WTC11 (cell line): Measurements from ENCODE around the gene UNC93B1. TPM values are rescaled to one million over a fixed set of nuclear protein-coding genes. Genes with fewer than 3 reads are reported as not detected.

Source experiments
- ELF4 ChIP-seq: sonication (generic); formaldehyde crosslinking; IDR thresholded peaks from 2 replicates; pipeline ENCODE4 v1.8.1; 2022; ENCODE audit warnings: low read depth, mild to moderate bottlenecking, moderate library complexity, missing genetic modification reagents
- ETV6 ChIP-seq: sonication (generic); formaldehyde crosslinking; IDR thresholded peaks from 2 replicates; pipeline ENCODE4 v1.8.1; 2022; ENCODE audit warnings: mild to moderate bottlenecking, missing genetic modification reagents
- FOXK1 ChIP-seq: sonication (generic); formaldehyde crosslinking; IDR thresholded peaks from 2 replicates; pipeline ENCODE4 v1.8.0; 2022; ENCODE audit warnings: mild to moderate bottlenecking, moderate library complexity, missing genetic modification reagents
- JAZF1 ChIP-seq: fragments of 250-450 bp; sonication (Bioruptor Pico); IDR thresholded peaks from 2 replicates; pipeline ENCODE4 v1.9.0; 2021; ENCODE audit warnings: moderate library complexity, mild to moderate bottlenecking, inconsistent platforms
- JUN ChIP-seq: sonication (generic); formaldehyde crosslinking; IDR thresholded peaks from 2 replicates; pipeline ENCODE4 v1.8.0; 2023; ENCODE audit warnings: mild to moderate bottlenecking, missing genetic modification reagents
- NFE2L1 ChIP-seq: sonication (generic); formaldehyde crosslinking; IDR thresholded peaks from 2 replicates; pipeline ENCODE4 v1.8.1; 2023; ENCODE audit warnings: missing genetic modification reagents
- NR2C2 ChIP-seq: sonication (generic); formaldehyde crosslinking; IDR thresholded peaks from 2 replicates; pipeline ENCODE4 v1.8.0; 2022; ENCODE audit warnings: mild to moderate bottlenecking, missing genetic modification reagents
- OVOL2 ChIP-seq: fragments of 250-450 bp; sonication (Bioruptor Pico); IDR thresholded peaks from 2 replicates; pipeline ENCODE4 v1.9.0; 2021; ENCODE audit warnings: mild to moderate bottlenecking, borderline replicate concordance
- PRRX2 ChIP-seq: fragments of 250-450 bp; sonication (Bioruptor Pico); IDR thresholded peaks from 2 replicates; pipeline ENCODE4 v1.8.0; 2021; ENCODE audit warnings: mild to moderate bottlenecking
- TEAD1 ChIP-seq: sonication (generic); formaldehyde crosslinking; IDR thresholded peaks from 2 replicates; pipeline ENCODE4 v1.8.0; 2022; ENCODE audit warnings: mild to moderate bottlenecking, missing genetic modification reagents
- ZNF219 ChIP-seq: sonication (generic); formaldehyde crosslinking; IDR thresholded peaks from 2 replicates; pipeline ENCODE4 v1.8.0; 2023; ENCODE audit warnings: missing genetic modification reagents, mild to moderate bottlenecking, borderline replicate concordance
- ZNF232 ChIP-seq: sonication (generic); formaldehyde crosslinking; IDR thresholded peaks from 2 replicates; pipeline ENCODE4 v1.8.0; 2022; ENCODE audit warnings: mild to moderate bottlenecking, missing genetic modification reagents
- ZNF263 ChIP-seq: sonication (generic); formaldehyde crosslinking; IDR thresholded peaks from 2 replicates; pipeline ENCODE4 v1.8.1; 2022; ENCODE audit warnings: low read depth, mild to moderate bottlenecking, moderate library complexity, missing genetic modification reagents
- ZNF396 ChIP-seq: fragments of 250-450 bp; sonication (Bioruptor Pico); IDR thresholded peaks from 2 replicates; pipeline ENCODE4 v1.8.0; 2021; ENCODE audit warnings: mild to moderate bottlenecking, moderate library complexity, borderline replicate concordance
- ZNF671 ChIP-seq: fragments of 250-450 bp; sonication (Bioruptor Pico); IDR thresholded peaks from 2 replicates; pipeline ENCODE4 v1.8.0; 2021; ENCODE audit warnings: mild to moderate bottlenecking
- total RNA-seq: library from RNA; stranded (reverse); gene quantifications from 3 replicates; pipeline ENCODE4 v1.2.3, GENCODE V29; 2021
- TF ChIP-seq, protein P1 (sequence below): sonication (generic); formaldehyde crosslinking; IDR thresholded peaks from 2 replicates; pipeline ENCODE4 v1.8.1; 2023; ENCODE audit warnings: mild to moderate bottlenecking, missing genetic modification reagents
- TF ChIP-seq, protein P2 (sequence below): sonication (generic); formaldehyde crosslinking; IDR thresholded peaks from 2 replicates; pipeline ENCODE4 v1.8.0; 2022; ENCODE audit warnings: mild to moderate bottlenecking, missing genetic modification reagents
- TF ChIP-seq, protein P3 (sequence below): fragments of 200-600 bp; IDR thresholded peaks from 2 replicates; pipeline ENCODE4 v1.8.0; 2022; ENCODE audit warnings: antibody characterized with exemption
- TF ChIP-seq, protein P4 (sequence below): sonication (generic); formaldehyde crosslinking; IDR thresholded peaks from 2 replicates; pipeline ENCODE4 v1.8.1; 2023; ENCODE audit warnings: mild to moderate bottlenecking, missing genetic modification reagents, borderline replicate concordance
- TF ChIP-seq, protein P5 (sequence below): fragments of 250-450 bp; sonication (Bioruptor Pico); IDR thresholded peaks from 2 replicates; pipeline ENCODE4 v1.9.0; 2021; ENCODE audit warnings: mild to moderate bottlenecking, borderline replicate concordance
- TF ChIP-seq, protein P6 (sequence below): sonication (generic); formaldehyde crosslinking; IDR thresholded peaks from 2 replicates; pipeline ENCODE4 v1.8.1; 2023; ENCODE audit warnings: mild to moderate bottlenecking, moderate library complexity, missing genetic modification reagents
- TF ChIP-seq, protein P7 (sequence below): sonication (generic); formaldehyde crosslinking; IDR thresholded peaks from 2 replicates; pipeline ENCODE4 v1.8.1; 2022; ENCODE audit warnings: low read depth, missing genetic modification reagents, borderline replicate concordance
- TF ChIP-seq, protein P8 (sequence below): sonication (generic); formaldehyde crosslinking; IDR thresholded peaks from 2 replicates; pipeline ENCODE4 v1.8.0; 2023; ENCODE audit warnings: missing genetic modification reagents

UNC93B1 gene
- total RNA-seq, 1 experiment from 2014 or later, result 27.9 TPM

DNA sequence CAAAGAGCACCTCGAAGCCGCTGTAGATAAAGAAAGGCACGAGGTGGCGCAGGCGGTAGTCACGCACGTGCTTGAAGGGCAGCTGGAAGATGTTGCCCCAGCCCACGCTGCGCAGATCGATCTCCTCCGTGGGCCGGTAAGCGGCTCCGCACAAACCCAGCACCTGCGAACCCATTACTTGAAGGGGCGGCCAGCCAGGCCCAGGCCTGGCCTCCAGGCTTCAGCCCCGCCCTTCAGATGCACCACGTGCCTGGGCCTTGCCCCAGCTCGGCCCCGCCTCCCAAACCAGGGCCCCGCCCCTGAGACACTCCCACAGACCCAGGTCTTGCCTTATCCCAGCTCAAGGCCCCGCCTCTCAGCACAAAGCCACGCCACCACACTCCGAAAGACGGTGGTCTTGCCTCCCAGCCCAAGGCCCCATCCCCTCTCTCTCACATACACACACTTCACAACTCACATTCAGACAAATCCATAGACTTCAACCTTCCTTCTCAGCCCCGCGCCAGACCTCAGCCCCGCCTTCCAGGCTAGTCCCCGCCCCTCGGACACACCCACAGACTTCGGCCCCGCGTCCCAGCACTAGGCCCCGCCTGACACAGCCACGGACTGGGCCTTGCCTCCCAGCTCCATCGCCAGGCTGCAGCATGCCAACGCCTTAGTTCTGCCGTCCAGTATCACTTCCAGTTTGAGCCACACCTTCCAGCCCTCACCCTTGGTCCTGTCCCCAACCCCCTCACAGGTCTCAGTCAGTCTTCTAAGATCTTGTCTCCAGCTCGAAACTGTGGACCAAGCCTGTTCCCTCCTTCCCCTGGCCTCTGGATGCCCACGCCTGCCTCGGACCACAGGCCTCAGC is 7.0 kb downstream of the UNC93B1 start (continued):
- TF ChIP-seq, protein P1, sequence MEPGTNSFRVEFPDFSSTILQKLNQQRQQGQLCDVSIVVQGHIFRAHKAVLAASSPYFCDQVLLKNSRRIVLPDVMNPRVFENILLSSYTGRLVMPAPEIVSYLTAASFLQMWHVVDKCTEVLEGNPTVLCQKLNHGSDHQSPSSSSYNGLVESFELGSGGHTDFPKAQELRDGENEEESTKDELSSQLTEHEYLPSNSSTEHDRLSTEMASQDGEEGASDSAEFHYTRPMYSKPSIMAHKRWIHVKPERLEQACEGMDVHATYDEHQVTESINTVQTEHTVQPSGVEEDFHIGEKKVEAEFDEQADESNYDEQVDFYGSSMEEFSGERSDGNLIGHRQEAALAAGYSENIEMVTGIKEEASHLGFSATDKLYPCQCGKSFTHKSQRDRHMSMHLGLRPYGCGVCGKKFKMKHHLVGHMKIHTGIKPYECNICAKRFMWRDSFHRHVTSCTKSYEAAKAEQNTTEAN (CRISPR knock-in tag), result no peak
- no peak; the same call in 1 of the 2 replicates for TF ChIP-seq FOXK1 (CRISPR knock-in tag)
- TF ChIP-seq, protein P2, sequence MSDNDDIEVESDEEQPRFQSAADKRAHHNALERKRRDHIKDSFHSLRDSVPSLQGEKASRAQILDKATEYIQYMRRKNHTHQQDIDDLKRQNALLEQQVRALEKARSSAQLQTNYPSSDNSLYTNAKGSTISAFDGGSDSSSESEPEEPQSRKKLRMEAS (CRISPR knock-in tag), result peak; percentile 83
- TF ChIP-seq, protein P3, sequence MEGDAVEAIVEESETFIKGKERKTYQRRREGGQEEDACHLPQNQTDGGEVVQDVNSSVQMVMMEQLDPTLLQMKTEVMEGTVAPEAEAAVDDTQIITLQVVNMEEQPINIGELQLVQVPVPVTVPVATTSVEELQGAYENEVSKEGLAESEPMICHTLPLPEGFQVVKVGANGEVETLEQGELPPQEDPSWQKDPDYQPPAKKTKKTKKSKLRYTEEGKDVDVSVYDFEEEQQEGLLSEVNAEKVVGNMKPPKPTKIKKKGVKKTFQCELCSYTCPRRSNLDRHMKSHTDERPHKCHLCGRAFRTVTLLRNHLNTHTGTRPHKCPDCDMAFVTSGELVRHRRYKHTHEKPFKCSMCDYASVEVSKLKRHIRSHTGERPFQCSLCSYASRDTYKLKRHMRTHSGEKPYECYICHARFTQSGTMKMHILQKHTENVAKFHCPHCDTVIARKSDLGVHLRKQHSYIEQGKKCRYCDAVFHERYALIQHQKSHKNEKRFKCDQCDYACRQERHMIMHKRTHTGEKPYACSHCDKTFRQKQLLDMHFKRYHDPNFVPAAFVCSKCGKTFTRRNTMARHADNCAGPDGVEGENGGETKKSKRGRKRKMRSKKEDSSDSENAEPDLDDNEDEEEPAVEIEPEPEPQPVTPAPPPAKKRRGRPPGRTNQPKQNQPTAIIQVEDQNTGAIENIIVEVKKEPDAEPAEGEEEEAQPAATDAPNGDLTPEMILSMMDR, result no peak
- peak; percentile 54; the same call in 1 of the 2 replicates for TF ChIP-seq ETV6
- no peak for TF ChIP-seq JUN
- TF ChIP-seq, protein P4, sequence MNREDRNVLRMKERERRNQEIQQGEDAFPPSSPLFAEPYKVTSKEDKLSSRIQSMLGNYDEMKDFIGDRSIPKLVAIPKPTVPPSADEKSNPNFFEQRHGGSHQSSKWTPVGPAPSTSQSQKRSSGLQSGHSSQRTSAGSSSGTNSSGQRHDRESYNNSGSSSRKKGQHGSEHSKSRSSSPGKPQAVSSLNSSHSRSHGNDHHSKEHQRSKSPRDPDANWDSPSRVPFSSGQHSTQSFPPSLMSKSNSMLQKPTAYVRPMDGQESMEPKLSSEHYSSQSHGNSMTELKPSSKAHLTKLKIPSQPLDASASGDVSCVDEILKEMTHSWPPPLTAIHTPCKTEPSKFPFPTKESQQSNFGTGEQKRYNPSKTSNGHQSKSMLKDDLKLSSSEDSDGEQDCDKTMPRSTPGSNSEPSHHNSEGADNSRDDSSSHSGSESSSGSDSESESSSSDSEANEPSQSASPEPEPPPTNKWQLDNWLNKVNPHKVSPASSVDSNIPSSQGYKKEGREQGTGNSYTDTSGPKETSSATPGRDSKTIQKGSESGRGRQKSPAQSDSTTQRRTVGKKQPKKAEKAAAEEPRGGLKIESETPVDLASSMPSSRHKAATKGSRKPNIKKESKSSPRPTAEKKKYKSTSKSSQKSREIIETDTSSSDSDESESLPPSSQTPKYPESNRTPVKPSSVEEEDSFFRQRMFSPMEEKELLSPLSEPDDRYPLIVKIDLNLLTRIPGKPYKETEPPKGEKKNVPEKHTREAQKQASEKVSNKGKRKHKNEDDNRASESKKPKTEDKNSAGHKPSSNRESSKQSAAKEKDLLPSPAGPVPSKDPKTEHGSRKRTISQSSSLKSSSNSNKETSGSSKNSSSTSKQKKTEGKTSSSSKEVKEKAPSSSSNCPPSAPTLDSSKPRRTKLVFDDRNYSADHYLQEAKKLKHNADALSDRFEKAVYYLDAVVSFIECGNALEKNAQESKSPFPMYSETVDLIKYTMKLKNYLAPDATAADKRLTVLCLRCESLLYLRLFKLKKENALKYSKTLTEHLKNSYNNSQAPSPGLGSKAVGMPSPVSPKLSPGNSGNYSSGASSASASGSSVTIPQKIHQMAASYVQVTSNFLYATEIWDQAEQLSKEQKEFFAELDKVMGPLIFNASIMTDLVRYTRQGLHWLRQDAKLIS (CRISPR knock-in tag), result no peak
- peak; percentile 74; the same call in 1 of the 2 replicates for TF ChIP-seq NFE2L1 (CRISPR knock-in tag)
- no peak for TF ChIP-seq ZNF396 (CRISPR knock-in tag)
- TF ChIP-seq NR2C2 (CRISPR knock-in tag), result 0 out of 2 replicates have a peak, but pooled peaks have one; percentile 31
- TF ChIP-seq, protein P5, sequence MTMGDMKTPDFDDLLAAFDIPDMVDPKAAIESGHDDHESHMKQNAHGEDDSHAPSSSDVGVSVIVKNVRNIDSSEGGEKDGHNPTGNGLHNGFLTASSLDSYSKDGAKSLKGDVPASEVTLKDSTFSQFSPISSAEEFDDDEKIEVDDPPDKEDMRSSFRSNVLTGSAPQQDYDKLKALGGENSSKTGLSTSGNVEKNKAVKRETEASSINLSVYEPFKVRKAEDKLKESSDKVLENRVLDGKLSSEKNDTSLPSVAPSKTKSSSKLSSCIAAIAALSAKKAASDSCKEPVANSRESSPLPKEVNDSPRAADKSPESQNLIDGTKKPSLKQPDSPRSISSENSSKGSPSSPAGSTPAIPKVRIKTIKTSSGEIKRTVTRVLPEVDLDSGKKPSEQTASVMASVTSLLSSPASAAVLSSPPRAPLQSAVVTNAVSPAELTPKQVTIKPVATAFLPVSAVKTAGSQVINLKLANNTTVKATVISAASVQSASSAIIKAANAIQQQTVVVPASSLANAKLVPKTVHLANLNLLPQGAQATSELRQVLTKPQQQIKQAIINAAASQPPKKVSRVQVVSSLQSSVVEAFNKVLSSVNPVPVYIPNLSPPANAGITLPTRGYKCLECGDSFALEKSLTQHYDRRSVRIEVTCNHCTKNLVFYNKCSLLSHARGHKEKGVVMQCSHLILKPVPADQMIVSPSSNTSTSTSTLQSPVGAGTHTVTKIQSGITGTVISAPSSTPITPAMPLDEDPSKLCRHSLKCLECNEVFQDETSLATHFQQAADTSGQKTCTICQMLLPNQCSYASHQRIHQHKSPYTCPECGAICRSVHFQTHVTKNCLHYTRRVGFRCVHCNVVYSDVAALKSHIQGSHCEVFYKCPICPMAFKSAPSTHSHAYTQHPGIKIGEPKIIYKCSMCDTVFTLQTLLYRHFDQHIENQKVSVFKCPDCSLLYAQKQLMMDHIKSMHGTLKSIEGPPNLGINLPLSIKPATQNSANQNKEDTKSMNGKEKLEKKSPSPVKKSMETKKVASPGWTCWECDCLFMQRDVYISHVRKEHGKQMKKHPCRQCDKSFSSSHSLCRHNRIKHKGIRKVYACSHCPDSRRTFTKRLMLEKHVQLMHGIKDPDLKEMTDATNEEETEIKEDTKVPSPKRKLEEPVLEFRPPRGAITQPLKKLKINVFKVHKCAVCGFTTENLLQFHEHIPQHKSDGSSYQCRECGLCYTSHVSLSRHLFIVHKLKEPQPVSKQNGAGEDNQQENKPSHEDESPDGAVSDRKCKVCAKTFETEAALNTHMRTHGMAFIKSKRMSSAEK (CRISPR knock-in tag), result no peak
- TF ChIP-seq ZNF232, result no peak
- 0 out of 2 replicates have a peak, but pooled peaks have one; percentile 18 for TF ChIP-seq TEAD1 (CRISPR knock-in tag)
- TF ChIP-seq ZNF263 (CRISPR knock-in tag), result no peak
- TF ChIP-seq PRRX2 (CRISPR knock-in tag), result no peak
- TF ChIP-seq, protein P6, sequence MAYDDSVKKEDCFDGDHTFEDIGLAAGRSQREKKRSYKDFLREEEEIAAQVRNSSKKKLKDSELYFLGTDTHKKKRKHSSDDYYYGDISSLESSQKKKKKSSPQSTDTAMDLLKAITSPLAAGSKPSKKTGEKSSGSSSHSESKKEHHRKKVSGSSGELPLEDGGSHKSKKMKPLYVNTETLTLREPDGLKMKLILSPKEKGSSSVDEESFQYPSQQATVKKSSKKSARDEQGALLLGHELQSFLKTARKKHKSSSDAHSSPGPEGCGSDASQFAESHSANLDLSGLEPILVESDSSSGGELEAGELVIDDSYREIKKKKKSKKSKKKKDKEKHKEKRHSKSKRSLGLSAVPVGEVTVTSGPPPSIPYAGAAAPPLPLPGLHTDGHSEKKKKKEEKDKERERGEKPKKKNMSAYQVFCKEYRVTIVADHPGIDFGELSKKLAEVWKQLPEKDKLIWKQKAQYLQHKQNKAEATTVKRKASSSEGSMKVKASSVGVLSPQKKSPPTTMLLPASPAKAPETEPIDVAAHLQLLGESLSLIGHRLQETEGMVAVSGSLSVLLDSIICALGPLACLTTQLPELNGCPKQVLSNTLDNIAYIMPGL, result no peak
- TF ChIP-seq ELF4 (CRISPR knock-in tag), result no peak
- no peak for TF ChIP-seq OVOL2
- TF ChIP-seq ZNF219 (CRISPR knock-in tag), result no peak
- TF ChIP-seq, protein P7, sequence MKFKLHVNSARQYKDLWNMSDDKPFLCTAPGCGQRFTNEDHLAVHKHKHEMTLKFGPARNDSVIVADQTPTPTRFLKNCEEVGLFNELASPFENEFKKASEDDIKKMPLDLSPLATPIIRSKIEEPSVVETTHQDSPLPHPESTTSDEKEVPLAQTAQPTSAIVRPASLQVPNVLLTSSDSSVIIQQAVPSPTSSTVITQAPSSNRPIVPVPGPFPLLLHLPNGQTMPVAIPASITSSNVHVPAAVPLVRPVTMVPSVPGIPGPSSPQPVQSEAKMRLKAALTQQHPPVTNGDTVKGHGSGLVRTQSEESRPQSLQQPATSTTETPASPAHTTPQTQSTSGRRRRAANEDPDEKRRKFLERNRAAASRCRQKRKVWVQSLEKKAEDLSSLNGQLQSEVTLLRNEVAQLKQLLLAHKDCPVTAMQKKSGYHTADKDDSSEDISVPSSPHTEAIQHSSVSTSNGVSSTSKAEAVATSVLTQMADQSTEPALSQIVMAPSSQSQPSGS, result no peak
- TF ChIP-seq, protein P8, sequence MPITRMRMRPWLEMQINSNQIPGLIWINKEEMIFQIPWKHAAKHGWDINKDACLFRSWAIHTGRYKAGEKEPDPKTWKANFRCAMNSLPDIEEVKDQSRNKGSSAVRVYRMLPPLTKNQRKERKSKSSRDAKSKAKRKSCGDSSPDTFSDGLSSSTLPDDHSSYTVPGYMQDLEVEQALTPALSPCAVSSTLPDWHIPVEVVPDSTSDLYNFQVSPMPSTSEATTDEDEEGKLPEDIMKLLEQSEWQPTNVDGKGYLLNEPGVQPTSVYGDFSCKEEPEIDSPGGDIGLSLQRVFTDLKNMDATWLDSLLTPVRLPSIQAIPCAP (CRISPR knock-in tag), result no peak
- no peak for TF ChIP-seq ZNF671 (CRISPR knock-in tag)
- no peak for TF ChIP-seq JAZF1 (CRISPR knock-in tag)
